Cardiac fibroblast (primary cell): ENCODE data around the gene ZNF385D.

Experiments
- DNase-seq, 2 donors: peaks; one replicate each; pipeline versions ENCODE4 v3.0.0 to v3.0.0-alpha.2; 2010; ENCODE audit warnings: low read depth in 2 of 2
- H3K4me3 ChIP-seq, 2 donors: replicated peaks in 1 of 2; 1 replicate in 1 of 2; 2 replicates in 1 of 2; pipeline ENCODE4 v1.5.1; 2011; ENCODE audit warnings: low read depth in 2 of 2, low read length in 2 of 2, mild to moderate bottlenecking in 2 of 2, moderate library complexity in 1 of 2
- TF ChIP-seq, protein P1 (sequence below): IDR thresholded peaks from one replicate; pipeline ENCODE4 v1.5.1; 2011; ENCODE audit warnings: low read depth, mild to moderate bottlenecking, low read length, inconsistent platforms

ZNF385D gene

DNA sequence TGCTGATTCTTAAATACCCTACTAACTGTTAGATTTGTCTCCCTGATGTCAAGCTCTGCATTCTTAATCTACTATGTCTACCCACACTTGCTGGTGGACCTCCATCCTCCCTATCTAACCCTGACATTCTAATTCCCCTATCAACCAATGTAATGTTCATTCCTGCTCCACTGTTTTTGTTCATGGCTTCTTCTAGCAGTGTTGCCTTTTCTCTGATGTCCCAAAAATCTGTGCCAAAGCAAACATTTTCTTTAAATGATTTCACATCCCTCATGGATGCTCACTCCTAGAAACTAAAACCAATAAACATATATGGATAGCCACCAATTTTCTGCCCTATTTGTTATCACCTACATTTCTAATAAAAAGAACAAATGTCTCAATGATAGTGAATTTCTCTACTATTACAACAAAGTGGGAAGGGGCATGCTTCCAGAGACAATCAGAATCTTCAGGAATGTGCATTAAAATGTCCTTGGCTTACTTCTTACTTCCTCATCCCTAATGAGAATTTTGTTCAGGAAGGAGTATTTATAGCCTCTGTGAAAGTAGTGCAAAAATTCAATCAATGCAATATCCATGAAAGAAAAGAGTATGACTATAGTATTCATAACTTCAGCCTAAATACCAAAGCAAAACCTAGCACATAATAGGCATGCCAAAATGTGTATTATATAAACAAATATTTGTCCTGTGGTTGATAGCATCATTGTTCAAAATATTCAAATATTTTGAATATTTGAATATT lies 273.3 kb downstream of the ZNF385D start:
- TF ChIP-seq, protein P1, sequence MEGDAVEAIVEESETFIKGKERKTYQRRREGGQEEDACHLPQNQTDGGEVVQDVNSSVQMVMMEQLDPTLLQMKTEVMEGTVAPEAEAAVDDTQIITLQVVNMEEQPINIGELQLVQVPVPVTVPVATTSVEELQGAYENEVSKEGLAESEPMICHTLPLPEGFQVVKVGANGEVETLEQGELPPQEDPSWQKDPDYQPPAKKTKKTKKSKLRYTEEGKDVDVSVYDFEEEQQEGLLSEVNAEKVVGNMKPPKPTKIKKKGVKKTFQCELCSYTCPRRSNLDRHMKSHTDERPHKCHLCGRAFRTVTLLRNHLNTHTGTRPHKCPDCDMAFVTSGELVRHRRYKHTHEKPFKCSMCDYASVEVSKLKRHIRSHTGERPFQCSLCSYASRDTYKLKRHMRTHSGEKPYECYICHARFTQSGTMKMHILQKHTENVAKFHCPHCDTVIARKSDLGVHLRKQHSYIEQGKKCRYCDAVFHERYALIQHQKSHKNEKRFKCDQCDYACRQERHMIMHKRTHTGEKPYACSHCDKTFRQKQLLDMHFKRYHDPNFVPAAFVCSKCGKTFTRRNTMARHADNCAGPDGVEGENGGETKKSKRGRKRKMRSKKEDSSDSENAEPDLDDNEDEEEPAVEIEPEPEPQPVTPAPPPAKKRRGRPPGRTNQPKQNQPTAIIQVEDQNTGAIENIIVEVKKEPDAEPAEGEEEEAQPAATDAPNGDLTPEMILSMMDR = no peak
- DNase-seq = peak in 1 of 2 donors; percentile 28

DNA sequence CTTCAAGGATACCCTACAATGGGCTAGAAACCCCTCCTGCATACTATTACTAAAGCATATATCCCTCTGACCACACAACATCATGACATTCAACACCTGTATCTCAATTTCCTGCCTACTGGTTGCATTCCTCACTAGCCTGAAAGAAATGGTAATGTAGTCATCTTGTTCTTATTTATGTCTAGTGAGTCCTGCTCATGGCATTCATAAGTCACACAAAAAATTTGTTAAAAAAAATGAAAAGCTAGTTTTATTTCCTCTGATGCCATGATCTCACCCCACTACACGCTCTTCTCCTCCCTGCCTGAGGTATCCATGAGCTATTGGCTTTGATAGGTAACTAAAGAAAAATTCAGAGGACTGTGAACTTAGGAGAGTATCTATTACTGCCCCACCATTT lies 284.5 kb downstream of the ZNF385D start:
- TF ChIP-seq, protein P1 = no peak
- DNase-seq = peak in 1 of 2 donors; percentile 31
- H3K4me3 ChIP-seq = no peak overlapping the region

More for the DNA sequence above, 273.3 kb downstream of the ZNF385D start:
- H3K4me3 ChIP-seq = no peak overlapping the region

DNA sequence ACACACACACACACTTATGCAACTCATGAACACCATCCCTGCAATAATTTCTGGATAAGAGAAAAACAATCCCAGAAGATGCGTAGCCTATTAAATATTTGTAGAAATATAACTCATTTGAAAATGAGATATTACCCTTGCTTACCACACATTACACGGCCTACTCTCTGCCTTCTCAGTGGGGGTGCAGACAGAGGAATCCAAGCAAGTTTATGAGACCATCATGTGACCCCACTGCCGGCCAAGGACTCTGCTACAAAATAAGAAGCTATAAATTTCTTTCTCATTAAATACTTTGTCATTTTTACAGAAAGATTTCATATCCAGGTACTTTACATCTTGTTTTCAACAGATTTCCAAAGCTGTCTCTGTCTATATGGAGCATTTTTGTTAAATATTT lies 286.3 kb downstream of the ZNF385D start:
- TF ChIP-seq, protein P1 = no peak
- H3K4me3 ChIP-seq = no peak overlapping the region
- DNase-seq = no peak

DNA sequence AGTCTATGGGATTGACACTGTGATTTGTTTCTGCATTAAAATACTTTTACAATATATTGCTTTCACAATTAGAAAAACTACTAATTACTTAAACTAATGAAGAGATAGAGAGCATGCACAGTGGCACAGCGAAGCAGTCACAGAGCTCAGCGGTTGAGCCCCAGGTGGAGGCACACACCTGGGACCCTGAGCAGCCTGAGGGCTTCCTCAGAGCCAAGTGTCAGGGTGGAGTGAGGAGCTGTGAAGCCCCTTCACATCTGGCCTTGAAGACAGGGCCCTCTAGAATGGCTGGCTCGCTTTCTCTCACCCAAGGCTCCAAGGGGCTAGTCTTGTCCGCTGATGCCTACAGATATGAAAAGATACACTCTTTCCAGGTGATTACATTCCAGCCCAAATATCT lies 287.7 kb downstream of the ZNF385D start:
- no peak for DNase-seq
- TF ChIP-seq, protein P1 = no peak
- no peak overlapping the region for H3K4me3 ChIP-seq

DNA sequence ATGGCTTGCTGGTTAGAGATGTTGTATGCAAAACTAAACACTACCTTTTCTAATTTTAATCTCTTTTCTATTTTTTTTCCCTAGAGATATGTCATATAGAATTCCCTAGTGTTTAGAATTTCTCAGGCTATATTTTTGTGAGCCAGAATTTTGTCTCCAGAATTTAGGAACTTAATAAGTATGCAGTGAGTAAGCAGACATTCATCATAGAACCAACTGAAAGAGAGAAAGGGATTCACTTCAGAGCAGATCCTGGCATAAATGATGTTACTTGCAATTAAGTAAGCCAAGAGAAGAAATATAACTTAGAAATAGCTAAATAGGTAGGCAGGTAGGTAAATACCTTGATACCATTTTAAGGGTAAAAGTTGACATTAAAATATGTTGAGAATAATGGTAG lies 288.9 kb downstream of the ZNF385D start:
- no peak overlapping the region for H3K4me3 ChIP-seq
- DNase-seq = peak in 1 of 2 donors; percentile 47
- TF ChIP-seq, protein P1 = no peak

DNA sequence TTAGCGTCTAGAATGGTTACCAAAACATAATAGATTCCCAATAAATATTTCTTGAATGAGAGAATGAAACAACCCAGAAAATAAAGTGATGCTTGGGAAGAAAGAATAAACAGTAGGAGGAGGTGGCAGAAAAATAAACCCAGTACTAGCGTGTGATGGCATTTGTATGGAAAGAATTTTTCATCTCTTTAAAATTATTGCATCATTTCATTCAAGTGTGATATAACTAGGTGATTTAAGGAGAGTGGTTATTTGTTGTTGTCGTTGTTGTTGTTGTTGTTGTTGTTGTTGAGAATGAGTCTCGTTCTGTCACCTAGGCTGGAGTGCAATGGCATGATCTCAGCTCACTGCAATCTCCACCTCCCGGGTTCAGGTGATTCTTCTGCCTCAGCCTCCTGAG lies 293.9 kb downstream of the ZNF385D start:
- no peak for DNase-seq
- TF ChIP-seq, protein P1 = no peak
- H3K4me3 ChIP-seq = no peak overlapping the region

DNA sequence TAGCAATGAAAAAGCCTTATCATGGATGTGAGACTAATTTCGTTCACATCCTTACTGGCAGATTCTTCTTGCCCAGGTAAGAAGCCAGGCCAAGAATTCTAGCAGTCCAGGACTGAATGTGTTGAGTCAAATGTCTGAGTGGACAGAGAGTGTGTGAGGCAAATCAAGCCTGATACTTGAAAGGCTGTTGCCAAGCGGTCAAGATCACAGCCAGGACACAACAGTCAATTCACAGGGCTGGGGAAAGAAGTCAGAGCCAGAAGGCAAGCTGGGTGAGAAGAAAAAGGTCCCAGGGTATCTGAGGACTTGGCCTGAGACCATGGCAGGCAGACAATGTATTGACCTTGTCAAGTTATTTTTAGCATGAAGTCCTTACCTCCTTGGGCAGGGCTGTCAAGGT lies 301.3 kb downstream of the ZNF385D start:
- TF ChIP-seq, protein P1 = no peak
- DNase-seq = no peak
- no peak overlapping the region for H3K4me3 ChIP-seq
